CD8-positive, alpha-beta memory T cell (primary cell): ENCODE data around the gene PLCD3. TPM values are rescaled to one million over a fixed set of nuclear protein-coding genes. Genes with fewer than 3 reads are reported as not detected.
"Not testable (repeated sequence)": the region's sequence is repeated elsewhere in the genome, so short reads cannot be mapped to it uniquely, and the experiment has no call there.

Experiments used
- CTCF ChIA-PET: fragments of 350-600 bp; sonication (Branson Sonifier 250); formaldehyde crosslinking; loops from one replicate; lab custom pipeline; 2021; ENCODE audit warnings: antibody characterized with exemption; lab: Charles Lee
- POLR2A ChIA-PET: fragments of 350-600 bp; sonication (Branson Sonifier 250); formaldehyde crosslinking; loops from one replicate; lab custom pipeline; 2021; ENCODE audit warnings: antibody characterized with exemption; lab: Charles Lee
- DNase-seq, 5 donors: peaks; one replicate each; pipeline versions ENCODE4 v3.0.0 to v3.0.0-alpha.2; 2020 to 2022; ENCODE audit warnings: mixed read lengths in 1 of 5
- H3K27ac ChIP-seq: one replicate; pipeline ENCODE4 v1.7.0; 2013; ENCODE audit warnings: low read depth, mild to moderate bottlenecking, low read length, moderate library complexity
- H3K27me3 ChIP-seq: 2 replicates; pipeline ENCODE4 v1.7.0; 2013; ENCODE audit warnings: low read length, mild to moderate bottlenecking; ENCODE audit not compliant: insufficient read depth, poor library complexity, severe bottlenecking
- H3K36me3 ChIP-seq: 2 replicates; pipeline ENCODE4 v1.7.0; 2013; ENCODE audit warnings: mild to moderate bottlenecking, low read length, moderate library complexity; ENCODE audit not compliant: insufficient read depth
- H3K4me1 ChIP-seq: 2 replicates; pipeline ENCODE4 v1.7.0; 2013; ENCODE audit warnings: mild to moderate bottlenecking, low read length, moderate library complexity; ENCODE audit not compliant: insufficient read depth
- H3K4me3 ChIP-seq: 2 replicates; pipeline ENCODE4 v1.7.0; 2013; ENCODE audit warnings: mild to moderate bottlenecking, low read length
- H3K9me3 ChIP-seq: 2 replicates; pipeline ENCODE4 v1.7.0; 2013; ENCODE audit warnings: mild to moderate bottlenecking, low read length
- H3K27ac Mint-ChIP-seq, 8 donors: one replicate each; pipeline ENCODE4 v1.8.0; 2020 to 2021; ENCODE audit warnings: mixed read lengths in 8 of 8, mild to moderate bottlenecking in 6 of 8, inconsistent platforms in 3 of 8, moderate library complexity in 3 of 8
- H3K27me3 Mint-ChIP-seq, 2 donors: one replicate each; pipeline ENCODE4 v1.8.0; 2020 to 2021; ENCODE audit warnings: mixed read lengths in 2 of 2, mild to moderate bottlenecking in 1 of 2, moderate library complexity in 1 of 2
- H3K36me3 Mint-ChIP-seq, 3 donors: one replicate each; pipeline ENCODE4 v1.8.0; 2020 to 2021; ENCODE audit warnings: mixed read lengths in 3 of 3, inconsistent platforms in 1 of 3, mild to moderate bottlenecking in 1 of 3
- H3K4me1 Mint-ChIP-seq, 3 donors: one replicate each; pipeline ENCODE4 v1.8.0; 2020 to 2021; ENCODE audit warnings: mixed read lengths in 3 of 3, inconsistent platforms in 1 of 3, mild to moderate bottlenecking in 1 of 3
- H3K4me3 Mint-ChIP-seq, 7 donors: one replicate each; pipeline ENCODE4 v1.8.0; 2020 to 2021; ENCODE audit warnings: mixed read lengths in 7 of 7, mild to moderate bottlenecking in 6 of 7, moderate library complexity in 4 of 7, inconsistent platforms in 2 of 7
- H3K9me3 Mint-ChIP-seq, 5 donors: one replicate each; pipeline ENCODE4 v1.8.0; 2020 to 2022; ENCODE audit warnings: mixed read lengths in 5 of 5, mild to moderate bottlenecking in 3 of 5, moderate library complexity in 2 of 5, inconsistent platforms in 1 of 5
- polyA plus RNA-seq: library from polyadenylated mRNA; unstranded; fragments of 300-500 nt; fragmentation: Illumina TruSeq; gene quantifications from one replicate; pipeline ENCODE4 v1.2.3, GENCODE V29; 2021
- total RNA-seq, 2 experiments: library from RNA; stranded (reverse); gene quantifications; one replicate each; pipeline ENCODE4 v1.2.3, GENCODE V29; 2021

PLCD3 gene
- total and polyA plus RNA-seq, 3 experiments from 2014 or later: 1.1 to 7.2 (median 5.5) TPM

GRCh38 chr17:45127548-45128300 is 4.6 kb downstream of the PLCD3 start:
- Histone ChIP-seq H3K36me3 (no peaks in the 10 kb centered on the region), H3K4me3 (no peak overlapping the region), H3K27me3 (no peaks in the 10 kb centered on the region), H3K4me1 (no peaks in the 10 kb centered on the region), H3K9me3 (no peaks in the 10 kb centered on the region), H3K27ac (no peak overlapping the region)
- Mint-ChIP-seq H3K4me3 (no peak overlapping the region), H3K27ac (no peak overlapping the region), H3K27me3 (peaks cover 0 to 4% of the 10 kb centered on the region in 2 donors), H3K36me3 (no peaks in the 10 kb centered on the region), H3K9me3 (no peaks in the 10 kb centered on the region), H3K4me1 (peaks cover 0 to 4% (median 3%) of the 10 kb centered on the region in 3 donors)
- no peak for DNase-seq
- ChIA-PET CTCF (interaction anchor here (1.2 kb wide), 1 partner anchor 8 kb away, joined by 3 read pairs; the partner anchor contains the start of gene ACBD4), POLR2A (no interaction called here)

- Histone ChIP-seq H3K4me1 (no peaks in the 10 kb centered on the region), H3K27me3 (no peaks in the 10 kb centered on the region), H3K36me3 (no peaks in the 10 kb centered on the region), H3K27ac (no peak overlapping the region), H3K9me3 (no peaks in the 10 kb centered on the region), H3K4me3 (no peak overlapping the region)
- peak in 1 of 5 donors; percentile 43 for DNase-seq
- Mint-ChIP-seq H3K4me1 (peaks cover 0 to 4% (median 3%) of the 10 kb centered on the region in 3 donors), H3K27me3 (peaks cover 0 to 4% of the 10 kb centered on the region in 2 donors), H3K4me3 (no peak overlapping the region), H3K27ac (no peak overlapping the region), H3K36me3 (no peaks in the 10 kb centered on the region), H3K9me3 (no peaks in the 10 kb centered on the region)
- ChIA-PET POLR2A (no interaction called here), CTCF (interaction anchor here (1.2 kb wide), 1 partner anchor 8 kb away, joined by 3 read pairs; the partner anchor contains the start of gene ACBD4)
Observed at GRCh38 chr17:45127207-45127547, 5.1 kb downstream of the PLCD3 start.

GRCh38 chr17:45125509-45125908 is 6.8 kb downstream of the PLCD3 start:
- no peaks in the 10 kb centered on the region for H3K4me1 ChIP-seq
- CTCF ChIA-PET: interaction anchor here (1.3 kb wide), 2 partner anchors 10 to 72 kb away, joined by 3 to 7 read pairs; partner anchors contain the start of gene ACBD4
- H3K36me3 ChIP-seq: no peaks in the 10 kb centered on the region
- peaks cover 0 to 3% (median 0%) of the 10 kb centered on the region in 3 donors for H3K4me1 Mint-ChIP-seq
- DNase-seq: no peak
- no peak overlapping the region for H3K4me3 ChIP-seq
- no peaks in the 10 kb centered on the region for H3K27me3 ChIP-seq
- peak overlapping the region in 1 of 7 donors; percentile 64 for H3K4me3 Mint-ChIP-seq
- H3K27ac Mint-ChIP-seq: no peak overlapping the region
- H3K27ac ChIP-seq: no peak overlapping the region
- POLR2A ChIA-PET: no interaction called here
- H3K9me3 Mint-ChIP-seq: no peaks in the 10 kb centered on the region
- no peaks in the 10 kb centered on the region for H3K9me3 ChIP-seq
- H3K27me3 Mint-ChIP-seq: no peaks in the 10 kb centered on the region
- no peaks in the 10 kb centered on the region for H3K36me3 Mint-ChIP-seq

GRCh38 chr17:45124797-45125122 is 7.6 kb downstream of the PLCD3 start:
- H3K27ac Mint-ChIP-seq: peak overlapping the region in 1 of 8 donors; percentile 70
- H3K4me3 ChIP-seq, H3K9me3 Mint-ChIP-seq, H3K4me3 Mint-ChIP-seq, H3K9me3 ChIP-seq, H3K36me3 ChIP-seq, H3K4me1 ChIP-seq, H3K27me3 ChIP-seq, H3K27me3 Mint-ChIP-seq, H3K36me3 Mint-ChIP-seq, POLR2A ChIA-PET, DNase-seq, H3K4me1 Mint-ChIP-seq, H3K27ac ChIP-seq: not testable (repeated sequence)
- CTCF ChIA-PET: interaction anchor here (1.3 to 1.9 kb wide), 2 partner anchors 11 to 73 kb away, joined by 3 to 10 read pairs; partner anchors contain the start of gene ACBD4

- peak overlapping the region in 1 of 8 donors; percentile 55 for H3K27ac Mint-ChIP-seq
- CTCF ChIA-PET: interaction anchor here (0.5 to 1.9 kb wide), 2 partner anchors 11 to 61 kb away, joined by 4 to 10 read pairs; partner anchors contain the start of gene ACBD4
Observed at GRCh38 chr17:45123930-45124796, 8.2 kb downstream of the PLCD3 start.

GRCh38 chr17:45123076-45123770 is 9.1 kb downstream of the PLCD3 start:
- DNase-seq: no peak
- Histone ChIP-seq H3K27me3 (no peaks in the 10 kb centered on the region), H3K36me3 (no peaks in the 10 kb centered on the region), H3K4me1 (no peaks in the 10 kb centered on the region), H3K27ac (no peak overlapping the region), H3K9me3 (no peaks in the 10 kb centered on the region), H3K4me3 (no peak overlapping the region)
- Mint-ChIP-seq H3K4me3 (no peak overlapping the region), H3K9me3 (no peaks in the 10 kb centered on the region), H3K4me1 (peaks cover 0 to 3% (median 0%) of the 10 kb centered on the region in 3 donors), H3K36me3 (no peaks in the 10 kb centered on the region), H3K27ac (peak overlapping the region in 2 of 8 donors; percentile 25 to 58), H3K27me3 (peaks cover 0 to 3% of the 10 kb centered on the region in 2 donors)
- ChIA-PET POLR2A (no interaction called here), CTCF (interaction anchor here (1.9 kb wide), 1 partner anchor 12 kb away, joined by 10 read pairs; the partner anchor contains the start of gene ACBD4)

More at GRCh38 chr17:45123930-45124796, 8.2 kb downstream of the PLCD3 start:
- Histone ChIP-seq H3K27me3 (no peaks in the 10 kb centered on the region), H3K4me1 (no peaks in the 10 kb centered on the region), H3K4me3 (no peak overlapping the region), H3K9me3 (no peaks in the 10 kb centered on the region), H3K36me3 (no peaks in the 10 kb centered on the region), H3K27ac (no peak overlapping the region)
- POLR2A ChIA-PET: no interaction called here
- no peaks in the 10 kb centered on the region for H3K9me3 Mint-ChIP-seq
- H3K4me1 Mint-ChIP-seq: peaks cover 0 to 3% (median 0%) of the 10 kb centered on the region in 3 donors
- no peak overlapping the region for H3K4me3 Mint-ChIP-seq
- H3K36me3 Mint-ChIP-seq: no peaks in the 10 kb centered on the region
- peak in 1 of 5 donors; percentile 68 for DNase-seq
- H3K27me3 Mint-ChIP-seq: no peaks in the 10 kb centered on the region

GRCh38 chr17:45121055-45121454 is 11.3 kb downstream of the PLCD3 start:
- DNase-seq: no peak
- peaks cover 0 to 3% of the 10 kb centered on the region in 2 donors for H3K27me3 Mint-ChIP-seq
- H3K27me3 ChIP-seq: no peaks in the 10 kb centered on the region
- peaks cover 0 to 3% (median 0%) of the 10 kb centered on the region in 3 donors for H3K4me1 Mint-ChIP-seq
- CTCF ChIA-PET: interaction anchor here (2.3 kb wide), 1 partner anchor 14 kb away, joined by 11 read pairs; the partner anchor contains the start of gene ACBD4
- no peak overlapping the region for H3K27ac Mint-ChIP-seq
- H3K4me1 ChIP-seq: no peaks in the 10 kb centered on the region
- no peaks in the 10 kb centered on the region for H3K36me3 Mint-ChIP-seq
- no peaks in the 10 kb centered on the region for H3K9me3 Mint-ChIP-seq
- H3K9me3 ChIP-seq: no peaks in the 10 kb centered on the region
- H3K4me3 Mint-ChIP-seq: no peak overlapping the region
- POLR2A ChIA-PET: no interaction called here
- no peak overlapping the region for H3K27ac ChIP-seq
- no peaks in the 10 kb centered on the region for H3K36me3 ChIP-seq
- H3K4me3 ChIP-seq: no peak overlapping the region
